Activated naive CD4-positive, alpha-beta T cell (primary cell): Measurements from ENCODE around the gene FOXD4.
"Not testable (repeated sequence)": the region's sequence is repeated elsewhere in the genome, so short reads cannot be mapped to it uniquely, and the experiment has no call there.

Experiments used
- DNase-seq, 4 experiments: peaks; one replicate each; lab custom pipeline; 2025; lab: John Stamatoyannopoulos, UW

FOXD4 gene

GRCh38 chr9:117995-118467 lies at the start of gene FOXD4:
FOXD4 (minus strand) TSS chr9:118417; CDS start chr9:118119, 298 bp downstream.
- not testable (repeated sequence) for DNase-seq

GRCh38 chr9:159871-160270 lies 41.7 kb upstream of the FOXD4 start:
- not testable (repeated sequence) for DNase-seq

GRCh38 chr9:151173-151572 lies 33.0 kb upstream of the FOXD4 start:
- DNase-seq = not testable (repeated sequence)

GRCh38 chr9:139880-140279 lies 21.7 kb upstream of the FOXD4 start:
- not testable (repeated sequence) for DNase-seq

- DNase-seq = not testable (repeated sequence)
These were observed 848 bp downstream of the FOXD4 start for GRCh38 chr9:117144-117994.

- DNase-seq = not testable (repeated sequence)
These were observed 1.8 kb downstream of the FOXD4 start for GRCh38 chr9:116239-117077.

GRCh38 chr9:115118-115451 lies 3.1 kb downstream of the FOXD4 start:
- DNase-seq = not testable (repeated sequence)

GRCh38 chr9:114267-115117 lies 3.7 kb downstream of the FOXD4 start:
- DNase-seq = not testable (repeated sequence)

GRCh38 chr9:113468-114266 lies 4.5 kb downstream of the FOXD4 start:
- not testable (repeated sequence) for DNase-seq

GRCh38 chr9:112589-113467 lies 5.4 kb downstream of the FOXD4 start:
- not testable (repeated sequence) for DNase-seq

GRCh38 chr9:110672-111071 lies 7.5 kb downstream of the FOXD4 start:
- not testable (repeated sequence) for DNase-seq

- not testable (repeated sequence) for DNase-seq
These were observed 8.7 kb downstream of the FOXD4 start for GRCh38 chr9:109540-109939.

GRCh38 chr9:108742-109495 lies 9.3 kb downstream of the FOXD4 start:
- DNase-seq = not testable (repeated sequence)

- not testable (repeated sequence) for DNase-seq
These were observed 12.2 kb downstream of the FOXD4 start for GRCh38 chr9:105991-106390.

GRCh38 chr9:100430-100829 lies 17.8 kb downstream of the FOXD4 start:
- DNase-seq = not testable (repeated sequence)

- not testable (repeated sequence) for DNase-seq
These were observed 18.4 kb downstream of the FOXD4 start for GRCh38 chr9:99867-100266.

- not testable (repeated sequence) for DNase-seq
These were observed 19.4 kb downstream of the FOXD4 start for GRCh38 chr9:98775-99174.

GRCh38 chr9:94992-95391 lies 23.2 kb downstream of the FOXD4 start:
- not testable (repeated sequence) for DNase-seq

- not testable (repeated sequence) for DNase-seq
These were observed 23.9 kb downstream of the FOXD4 start for GRCh38 chr9:94323-94722.
